ENCODE measurements around the gene KCNN1.
"Not testable (repeated sequence)": the region's sequence is repeated elsewhere in the genome, so short reads cannot be mapped to it uniquely, and the experiment has no call there.

KCNN1 gene

GRCh38 chr19:18017275-18018083, 50.6 kb downstream of the KCNN1 start:
- H3K4me1 ChIP-seq (ENCODE audit: control insufficient read depth, insufficient read depth, low read length, poor library complexity, severe bottlenecking), result peaks cover 4% of the 10 kb centered on the region
- 88 to 90% methylated on average over 13 to 15 of the region's 15 CpGs for whole genome bisulfite sequencing, 2 experiments (ENCODE audit: insufficient coverage in 2 of 2)
- no peak overlapping the region for H3K4me3 ChIP-seq (ENCODE audit: extremely low read depth, insufficient read depth, low read length, poor library complexity, severe bottlenecking)
- no peaks in the 10 kb centered on the region for H3K9me3 ChIP-seq (ENCODE audit: control insufficient read depth, low read length)
- no peak overlapping the region for H3K27ac ChIP-seq (ENCODE audit: low read depth, low read length, severe bottlenecking)
- no peaks in the 10 kb centered on the region for H3K36me3 ChIP-seq (ENCODE audit: control insufficient read depth, insufficient read depth, low read length)

DNA sequence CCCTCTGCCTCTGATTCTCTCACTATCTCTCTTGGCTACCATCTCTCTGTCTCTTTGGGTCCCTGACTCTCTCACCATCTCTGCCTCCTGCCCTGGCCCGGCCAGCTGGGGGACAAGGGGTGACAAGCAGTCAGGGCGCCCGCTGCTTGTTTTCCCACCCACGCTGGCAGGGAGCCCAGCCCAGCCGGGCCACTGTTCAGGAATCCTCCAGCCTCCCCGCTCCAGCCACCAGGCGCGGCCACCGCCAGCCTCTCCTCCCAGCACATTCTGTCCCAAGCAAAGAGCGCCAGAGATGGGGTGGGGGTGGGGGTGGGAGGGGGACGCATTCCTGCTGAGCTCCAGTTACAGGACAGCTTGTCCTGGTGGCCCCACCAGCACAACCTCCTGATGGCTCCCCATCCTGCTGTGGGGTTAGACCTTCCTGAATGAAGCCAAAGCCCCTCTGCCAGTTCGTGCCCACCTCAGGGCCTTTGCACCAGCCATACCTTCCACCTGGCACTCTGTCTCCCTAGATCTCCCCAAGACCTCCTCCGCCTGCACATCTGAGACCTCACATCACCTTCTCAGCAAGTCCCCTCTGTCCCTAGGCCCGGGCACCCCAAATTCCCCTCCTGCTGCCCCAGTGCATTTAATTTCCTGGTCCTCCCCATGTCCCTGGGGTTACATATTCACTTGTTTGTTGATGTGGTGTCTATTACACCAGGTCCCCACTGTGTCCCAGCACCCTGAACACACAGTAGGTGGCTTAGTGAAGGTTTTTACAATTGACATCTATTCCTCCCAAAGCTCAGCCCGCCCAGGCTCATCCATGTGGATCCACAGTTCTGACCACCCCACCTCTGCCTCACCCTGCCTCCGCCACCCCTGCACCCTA, 53.5 kb downstream of the KCNN1 start:
- Histone ChIP-seq H3K4me3 (ENCODE audit: extremely low read depth, insufficient read depth, low read length, poor library complexity, severe bottlenecking) (no peak overlapping the region), H3K9me3 (ENCODE audit: control insufficient read depth, low read length) (no peaks in the 10 kb centered on the region), H3K27ac (ENCODE audit: low read depth, low read length, severe bottlenecking) (no peak overlapping the region), H3K4me1 (ENCODE audit: control insufficient read depth, insufficient read depth, low read length, poor library complexity, severe bottlenecking) (peaks cover 11% of the 10 kb centered on the region), H3K36me3 (ENCODE audit: control insufficient read depth, insufficient read depth, low read length) (no peaks in the 10 kb centered on the region)
- WGBS, 2 experiments (ENCODE audit: insufficient coverage in 2 of 2), result 98% methylated on average over 4 to 8 of the region's 16 CpGs

DNA sequence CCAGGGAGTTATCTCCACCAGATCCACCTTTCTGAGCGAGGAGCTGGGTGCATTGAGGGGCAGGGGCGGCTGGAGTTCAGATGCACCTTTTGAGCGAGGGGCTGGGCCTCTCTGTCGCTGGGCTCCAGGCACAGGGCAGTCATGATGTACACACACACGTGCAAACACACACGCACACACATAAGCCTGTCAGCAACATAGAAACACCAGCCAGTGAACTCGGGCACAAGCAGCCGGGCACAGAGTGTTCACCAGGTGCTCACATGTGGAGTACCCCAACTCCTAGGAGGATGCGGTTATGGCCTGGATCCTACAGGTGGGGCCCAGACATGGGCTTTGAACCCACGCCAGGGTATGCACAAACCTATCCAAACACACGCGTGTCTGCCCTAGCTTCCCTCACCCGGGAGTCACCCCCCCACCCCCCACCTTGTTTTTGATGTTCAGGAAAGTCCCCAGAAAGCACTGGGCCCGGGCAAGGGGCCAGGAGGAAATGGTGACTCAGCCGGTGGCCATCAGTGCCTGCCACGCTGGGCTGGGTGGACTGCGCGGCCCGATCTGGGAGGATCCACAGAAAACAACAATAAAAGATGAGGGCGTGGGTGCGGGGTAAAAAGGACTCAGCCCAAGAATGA, 54.3 kb downstream of the KCNN1 start:
- H3K9me3 ChIP-seq (ENCODE audit: control insufficient read depth, low read length), result no peaks in the 10 kb centered on the region
- H3K36me3 ChIP-seq (ENCODE audit: control insufficient read depth, insufficient read depth, low read length), result no peaks in the 10 kb centered on the region
- no peak overlapping the region for H3K27ac ChIP-seq (ENCODE audit: low read depth, low read length, severe bottlenecking)
- 95 to 98% methylated on average over 16 to 17 of the region's 21 CpGs for WGBS, 2 experiments (ENCODE audit: insufficient coverage in 2 of 2)
- H3K4me3 ChIP-seq (ENCODE audit: extremely low read depth, insufficient read depth, low read length, poor library complexity, severe bottlenecking), result no peak overlapping the region
- H3K4me1 ChIP-seq (ENCODE audit: control insufficient read depth, insufficient read depth, low read length, poor library complexity, severe bottlenecking), result peaks cover 11% of the 10 kb centered on the region

GRCh38 chr19:18023622-18024251, 56.8 kb downstream of the KCNN1 start:
- WGBS, 2 experiments (ENCODE audit: insufficient coverage in 2 of 2), result 84 to 91% methylated on average over 21 to 23 of the region's 23 CpGs
- no peak overlapping the region for H3K27ac ChIP-seq (ENCODE audit: low read depth, low read length, severe bottlenecking)
- H3K4me1 ChIP-seq (ENCODE audit: control insufficient read depth, insufficient read depth, low read length, poor library complexity, severe bottlenecking), result peaks cover 11% of the 10 kb centered on the region
- H3K4me3 ChIP-seq (ENCODE audit: extremely low read depth, insufficient read depth, low read length, poor library complexity, severe bottlenecking), result no peak overlapping the region
- no peaks in the 10 kb centered on the region for H3K9me3 ChIP-seq (ENCODE audit: control insufficient read depth, low read length)
- H3K36me3 ChIP-seq (ENCODE audit: control insufficient read depth, insufficient read depth, low read length), result no peaks in the 10 kb centered on the region

DNA sequence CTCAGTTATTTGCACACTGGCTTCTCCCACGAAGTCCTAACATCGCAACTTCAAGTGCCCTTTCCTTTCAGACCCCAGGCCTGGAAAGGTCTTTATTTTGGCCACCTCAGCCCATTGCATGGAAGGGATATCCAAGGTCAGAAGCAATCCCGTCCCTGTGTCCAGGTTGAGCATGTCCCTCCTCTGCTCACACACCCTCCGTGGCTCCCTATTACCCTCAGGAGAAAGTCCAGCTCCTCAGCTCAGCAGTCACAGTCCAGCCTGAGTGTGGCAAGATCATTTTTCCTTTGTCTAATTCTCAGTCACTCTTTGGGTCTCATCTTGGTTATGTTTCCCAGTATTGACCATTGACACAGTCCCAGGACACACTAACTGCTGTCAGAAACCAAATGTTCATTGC, 60.2 kb downstream of the KCNN1 start:
- peaks cover 7% of the 10 kb centered on the region for H3K4me1 ChIP-seq (ENCODE audit: control insufficient read depth, insufficient read depth, low read length, poor library complexity, severe bottlenecking)
- no peaks in the 10 kb centered on the region for H3K9me3 ChIP-seq (ENCODE audit: control insufficient read depth, low read length)
- H3K4me3 ChIP-seq (ENCODE audit: extremely low read depth, insufficient read depth, low read length, poor library complexity, severe bottlenecking), result no peak overlapping the region
- 90 to 100% methylated on average over 4 of the region's 4 CpGs for WGBS, 2 experiments (ENCODE audit: insufficient coverage in 2 of 2)
- no peaks in the 10 kb centered on the region for H3K36me3 ChIP-seq (ENCODE audit: control insufficient read depth, insufficient read depth, low read length)
- no peak overlapping the region for H3K27ac ChIP-seq (ENCODE audit: low read depth, low read length, severe bottlenecking)

GRCh38 chr19:18029617-18030338, 62.9 kb downstream of the KCNN1 start:
- Histone ChIP-seq H3K4me3 (ENCODE audit: extremely low read depth, insufficient read depth, low read length, poor library complexity, severe bottlenecking) (no peak overlapping the region), H3K4me1 (ENCODE audit: control insufficient read depth, insufficient read depth, low read length, poor library complexity, severe bottlenecking) (no peaks in the 10 kb centered on the region), H3K36me3 (ENCODE audit: control insufficient read depth, insufficient read depth, low read length) (no peaks in the 10 kb centered on the region), H3K9me3 (ENCODE audit: control insufficient read depth, low read length) (no peaks in the 10 kb centered on the region), H3K27ac (ENCODE audit: low read depth, low read length, severe bottlenecking) (no peak overlapping the region)
- 83 to 87% methylated on average over 7 of the region's 8 CpGs for WGBS, 2 experiments (ENCODE audit: insufficient coverage in 2 of 2)

DNA sequence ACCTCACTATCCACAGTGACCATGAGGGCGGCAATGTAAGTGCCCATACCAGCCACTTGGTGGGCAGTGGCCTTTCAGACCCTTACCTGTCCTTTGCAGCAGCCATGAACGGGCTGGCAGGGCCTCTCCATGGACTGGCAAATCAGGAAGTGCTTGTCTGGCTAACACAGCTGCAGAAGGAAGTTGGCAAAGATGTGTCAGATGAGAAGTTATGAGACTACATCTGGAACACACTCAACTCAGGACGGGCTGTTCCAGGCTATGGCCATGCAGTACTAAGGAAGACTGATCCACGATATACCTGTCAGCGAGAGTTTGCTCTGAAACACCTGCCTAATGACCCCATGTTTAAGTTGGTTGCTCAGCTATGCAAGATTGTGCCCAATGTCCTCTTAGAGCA, 64.5 kb downstream of the KCNN1 start:
- not testable (repeated sequence) for H3K9me3 ChIP-seq (ENCODE audit: control insufficient read depth, low read length); H3K27ac ChIP-seq (ENCODE audit: low read depth, low read length, severe bottlenecking); H3K36me3 ChIP-seq (ENCODE audit: control insufficient read depth, insufficient read depth, low read length); H3K4me3 ChIP-seq (ENCODE audit: extremely low read depth, insufficient read depth, low read length, poor library complexity, severe bottlenecking); H3K4me1 ChIP-seq (ENCODE audit: control insufficient read depth, insufficient read depth, low read length, poor library complexity, severe bottlenecking)
- WGBS, 2 experiments (ENCODE audit: insufficient coverage in 2 of 2), result 86 to 88% methylated on average over 5 of the region's 5 CpGs

DNA sequence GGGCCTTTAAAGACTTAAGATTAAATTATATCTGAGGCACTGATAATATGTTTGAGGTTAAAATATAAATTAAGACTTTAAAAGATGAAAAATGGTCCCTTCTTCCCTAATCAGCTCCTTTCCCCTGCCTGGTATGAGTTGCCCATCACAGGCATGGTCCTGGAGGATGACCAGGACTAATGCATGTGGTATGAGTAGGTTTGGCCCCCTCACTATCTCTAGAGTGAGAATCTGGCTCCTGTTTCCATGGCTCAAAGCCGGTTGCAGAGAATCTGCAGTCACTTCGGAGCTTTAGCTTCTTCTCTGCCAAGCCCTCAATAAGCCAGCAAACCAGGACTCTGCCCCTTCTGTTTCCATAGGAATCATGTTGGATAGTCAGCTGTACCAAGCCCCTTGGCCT, 65.2 kb downstream of the KCNN1 start:
- H3K9me3 ChIP-seq (ENCODE audit: control insufficient read depth, low read length); H3K36me3 ChIP-seq (ENCODE audit: control insufficient read depth, insufficient read depth, low read length); H3K27ac ChIP-seq (ENCODE audit: low read depth, low read length, severe bottlenecking); H3K4me1 ChIP-seq (ENCODE audit: control insufficient read depth, insufficient read depth, low read length, poor library complexity, severe bottlenecking); H3K4me3 ChIP-seq (ENCODE audit: extremely low read depth, insufficient read depth, low read length, poor library complexity, severe bottlenecking): not testable (repeated sequence)
- WGBS, 2 experiments (ENCODE audit: insufficient coverage in 2 of 2), result 60 to 92% methylated on average over 1 to 2 of the region's 2 CpGs

DNA sequence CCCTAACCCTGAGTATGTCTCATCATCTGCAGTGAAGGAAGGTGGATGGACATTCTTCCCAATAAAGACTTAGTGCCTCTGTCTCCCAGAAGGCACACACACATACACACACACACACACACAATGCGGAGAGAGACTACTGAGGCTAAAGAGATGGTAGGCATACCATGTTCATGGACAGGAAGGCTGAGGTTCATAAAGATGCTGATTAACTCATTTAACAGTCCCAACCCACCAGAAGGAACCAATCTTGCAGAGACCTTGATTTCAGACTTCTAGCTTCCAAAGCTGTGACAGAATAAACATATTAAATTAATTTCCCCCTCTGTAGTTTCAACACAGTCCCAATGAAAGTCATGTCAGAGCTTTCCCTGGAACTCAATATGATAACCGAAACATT, 74.1 kb downstream of the KCNN1 start:
- 89 to 100% methylated on average over 2 of the region's 2 CpGs for WGBS, 2 experiments (ENCODE audit: insufficient coverage in 2 of 2)
- H3K4me3 ChIP-seq (ENCODE audit: extremely low read depth, insufficient read depth, low read length, poor library complexity, severe bottlenecking), result no peak overlapping the region
- H3K27ac ChIP-seq (ENCODE audit: low read depth, low read length, severe bottlenecking), result no peak overlapping the region
- H3K36me3 ChIP-seq (ENCODE audit: control insufficient read depth, insufficient read depth, low read length), result no peaks in the 10 kb centered on the region
- H3K9me3 ChIP-seq (ENCODE audit: control insufficient read depth, low read length), result no peaks in the 10 kb centered on the region
- no peaks in the 10 kb centered on the region for H3K4me1 ChIP-seq (ENCODE audit: control insufficient read depth, insufficient read depth, low read length, poor library complexity, severe bottlenecking)

GRCh38 chr19:18043676-18044075, 76.8 kb downstream of the KCNN1 start:
- Histone ChIP-seq H3K27ac (ENCODE audit: low read depth, low read length, severe bottlenecking) (no peak overlapping the region), H3K9me3 (ENCODE audit: control insufficient read depth, low read length) (no peaks in the 10 kb centered on the region), H3K4me3 (ENCODE audit: extremely low read depth, insufficient read depth, low read length, poor library complexity, severe bottlenecking) (no peak overlapping the region), H3K36me3 (ENCODE audit: control insufficient read depth, insufficient read depth, low read length) (no peaks in the 10 kb centered on the region), H3K4me1 (ENCODE audit: control insufficient read depth, insufficient read depth, low read length, poor library complexity, severe bottlenecking) (no peaks in the 10 kb centered on the region)
- WGBS, 2 experiments (ENCODE audit: insufficient coverage in 2 of 2), result no CpG with 5 or more reads among the region's 3 CpGs

Measured in mesodermal cell (in vitro differentiated cells).